IPS-11a (cell line): ENCODE measurements around the gene LMBR1L.
"Not testable (repeated sequence)": the region's sequence is repeated elsewhere in the genome, so short reads cannot be mapped to it uniquely, and the experiment has no call there.

Experiments used
- H3K4me3 ChIP-seq: one replicate; pipeline ENCODE4 v1.5.1; 2013; ENCODE audit warnings: low read depth, low read length, control low read depth

LMBR1L gene, protein sequence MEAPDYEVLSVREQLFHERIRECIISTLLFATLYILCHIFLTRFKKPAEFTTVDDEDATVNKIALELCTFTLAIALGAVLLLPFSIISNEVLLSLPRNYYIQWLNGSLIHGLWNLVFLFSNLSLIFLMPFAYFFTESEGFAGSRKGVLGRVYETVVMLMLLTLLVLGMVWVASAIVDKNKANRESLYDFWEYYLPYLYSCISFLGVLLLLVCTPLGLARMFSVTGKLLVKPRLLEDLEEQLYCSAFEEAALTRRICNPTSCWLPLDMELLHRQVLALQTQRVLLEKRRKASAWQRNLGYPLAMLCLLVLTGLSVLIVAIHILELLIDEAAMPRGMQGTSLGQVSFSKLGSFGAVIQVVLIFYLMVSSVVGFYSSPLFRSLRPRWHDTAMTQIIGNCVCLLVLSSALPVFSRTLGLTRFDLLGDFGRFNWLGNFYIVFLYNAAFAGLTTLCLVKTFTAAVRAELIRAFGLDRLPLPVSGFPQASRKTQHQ

DNA sequence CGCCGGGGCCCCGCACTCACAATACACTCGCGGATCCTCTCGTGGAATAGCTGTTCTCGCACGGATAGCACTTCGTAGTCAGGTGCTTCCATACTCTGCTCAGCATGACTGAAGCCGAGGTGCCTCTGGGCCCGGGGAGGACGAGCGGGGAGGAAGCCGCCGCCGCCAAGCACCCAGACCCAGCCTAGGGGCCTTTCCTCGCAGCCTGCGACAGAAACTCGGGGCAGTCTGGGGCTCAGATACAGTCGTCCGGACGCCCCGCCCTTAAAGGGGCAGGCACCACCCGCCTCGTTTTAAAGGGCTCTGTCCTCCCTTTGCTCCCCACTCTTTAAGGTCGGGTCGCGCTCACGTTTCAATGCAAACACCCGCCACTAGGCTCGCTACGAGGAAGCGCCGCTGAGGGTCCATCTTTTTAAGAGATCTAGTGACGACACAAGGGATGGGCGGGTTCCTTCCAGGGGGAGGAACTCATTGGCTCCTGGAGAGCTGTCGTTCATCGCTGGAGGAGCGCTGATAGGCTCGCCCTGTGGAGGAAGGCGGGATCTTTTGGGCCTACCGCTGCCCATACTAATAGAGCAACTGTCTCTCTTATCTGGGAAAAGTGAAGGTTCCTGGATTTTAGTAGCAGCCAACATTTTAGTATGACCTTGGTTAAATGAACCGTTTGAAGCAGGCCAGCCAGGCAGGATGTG, at the start of gene LMBR1L:
LMBR1L (minus strand) TSS at position 384 of the 692 bp plus-strand sequence; CDS start at position 92, 292 bp downstream.
- H3K4me3 ChIP-seq: peak within 1 kb of the TSS; percentile 90

DNA sequence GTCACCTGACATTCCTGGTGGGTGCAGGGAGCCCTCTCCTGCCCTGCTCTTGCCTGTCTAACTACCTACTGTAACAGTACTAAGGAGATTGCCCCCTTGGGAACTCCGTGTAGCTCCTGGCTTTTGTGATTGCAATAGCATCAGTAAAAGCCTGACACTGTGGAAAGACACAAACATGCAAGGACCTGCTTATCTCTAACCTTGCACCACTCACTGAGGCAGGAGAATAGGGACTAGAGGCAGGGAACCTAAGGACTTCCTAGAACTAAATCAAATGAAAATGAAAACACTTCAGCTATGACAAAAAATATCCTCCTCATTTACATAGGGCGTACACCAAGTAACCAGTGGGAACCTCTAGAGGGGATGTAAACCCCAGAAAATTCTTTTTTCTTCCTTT, 49.8 kb upstream of the LMBR1L start:
- H3K4me3 ChIP-seq: no peak overlapping the region

DNA sequence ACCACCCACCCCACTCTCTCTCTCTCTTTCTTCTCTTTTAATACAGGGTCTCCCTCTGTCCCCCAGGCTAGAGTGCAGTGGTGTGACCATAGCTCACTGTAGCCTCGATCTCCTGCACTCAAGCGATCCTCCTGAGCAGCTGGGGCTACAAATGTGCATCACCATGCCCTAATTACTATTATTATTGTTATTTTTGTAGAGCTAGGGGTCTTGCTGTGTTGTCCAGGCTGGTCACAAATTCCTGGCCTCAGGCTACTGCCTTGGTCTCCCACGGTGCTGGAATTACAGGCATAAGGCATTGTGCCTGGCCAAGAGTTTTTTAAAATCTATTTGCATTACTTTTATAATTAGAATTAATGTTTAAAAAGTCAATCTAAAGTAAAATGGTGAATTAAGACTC, 43.6 kb upstream of the LMBR1L start:
- H3K4me3 ChIP-seq: no peak overlapping the region

DNA sequence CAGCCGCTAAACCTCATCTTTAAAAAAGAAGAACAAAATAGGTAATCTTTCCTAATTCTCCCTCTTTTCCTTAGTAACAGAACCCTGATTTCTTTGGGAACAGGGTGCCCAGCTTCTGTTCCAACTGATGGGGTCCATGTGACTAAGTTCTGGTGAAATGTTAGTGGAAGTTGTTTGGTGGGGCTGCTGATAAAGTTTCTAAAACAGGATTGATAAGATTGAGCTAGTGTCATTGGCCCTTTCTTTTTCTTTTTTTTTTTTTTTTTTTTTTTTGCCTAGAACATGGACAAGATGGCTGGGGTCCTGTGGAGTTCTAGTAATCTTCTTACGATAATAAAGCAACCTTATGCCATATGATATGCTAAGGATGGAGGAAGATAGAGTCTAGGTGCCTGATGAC, 36.7 kb upstream of the LMBR1L start:
- H3K4me3 ChIP-seq: no peak overlapping the region

DNA sequence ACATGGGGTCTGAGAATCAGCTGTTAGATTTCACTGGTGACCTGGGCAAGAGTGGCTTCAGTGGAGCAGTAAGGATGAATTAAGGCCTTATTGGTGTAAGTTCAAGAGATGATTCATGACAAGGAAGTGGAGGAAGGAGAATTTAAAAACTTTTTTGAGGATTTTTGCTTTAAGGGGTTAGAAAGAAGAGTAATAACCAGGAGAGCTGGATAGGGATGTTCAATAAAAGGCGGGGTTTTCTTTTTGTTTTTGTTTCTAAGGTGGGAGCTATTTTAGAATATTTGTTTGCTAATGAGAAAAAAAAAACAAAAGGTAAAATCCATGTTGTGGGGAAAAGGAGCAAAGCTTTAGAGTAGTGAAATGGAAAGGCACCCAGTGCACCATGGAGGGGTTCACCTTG, 35.8 kb upstream of the LMBR1L start:
- no peak overlapping the region for H3K4me3 ChIP-seq

DNA sequence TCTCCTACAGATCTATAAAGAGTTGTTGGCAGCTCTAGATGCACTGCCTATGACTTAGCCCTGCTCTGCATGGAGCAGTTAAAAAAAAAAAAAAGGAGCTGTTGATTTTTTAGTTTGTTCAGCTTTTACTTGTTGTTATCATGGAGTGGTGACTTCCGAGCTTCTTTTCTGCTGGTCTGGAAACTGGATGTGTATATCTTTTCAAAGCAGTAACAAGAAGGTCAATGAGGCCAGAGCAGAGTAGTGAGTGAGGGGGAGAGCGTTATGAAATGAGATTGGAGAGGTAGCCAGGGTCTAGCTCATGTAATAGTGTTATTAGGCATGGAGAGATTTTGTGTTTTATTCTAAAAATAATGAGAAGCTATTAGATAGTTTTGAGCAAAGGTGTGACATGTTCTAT, 33.7 kb upstream of the LMBR1L start:
- no peak overlapping the region for H3K4me3 ChIP-seq

DNA sequence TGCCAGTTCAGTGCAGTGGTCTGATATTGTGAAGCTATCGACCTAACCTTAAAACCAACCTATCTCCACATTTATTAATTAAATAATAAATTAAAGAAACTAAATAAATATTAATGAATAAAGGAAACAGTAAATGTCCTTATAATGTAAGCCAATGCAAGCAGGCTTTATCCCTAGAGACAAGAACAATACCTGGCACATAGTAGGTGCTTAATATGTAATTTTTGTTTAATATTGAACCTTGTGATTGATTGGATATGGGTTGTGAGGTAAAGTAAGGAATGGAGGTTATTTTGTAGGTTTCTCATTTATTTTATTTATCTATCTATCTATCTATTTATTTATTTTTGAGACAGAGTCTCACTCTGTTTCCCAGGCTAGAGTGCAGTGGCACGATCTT, 28.4 kb upstream of the LMBR1L start:
- no peak overlapping the region for H3K4me3 ChIP-seq

DNA sequence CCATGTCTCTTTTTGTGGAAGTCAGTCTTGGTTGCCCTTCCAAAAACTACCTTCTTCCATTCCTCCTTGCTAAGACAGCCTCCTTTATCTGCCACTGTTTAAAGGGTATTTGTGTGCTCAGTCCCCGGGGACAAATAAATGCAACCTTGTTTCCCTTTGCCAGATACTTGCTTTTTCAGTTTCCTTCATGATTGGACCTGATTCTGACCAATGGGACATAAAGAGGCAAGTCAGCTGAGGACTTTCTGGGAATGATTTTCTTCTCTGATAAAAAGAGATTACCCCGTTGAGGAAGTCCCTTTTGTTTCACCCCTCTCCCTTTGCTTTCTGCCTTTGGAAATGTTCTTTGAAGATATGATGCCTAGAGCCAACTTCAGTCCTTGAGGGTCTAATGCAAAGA, 27.9 kb upstream of the LMBR1L start:
- H3K4me3 ChIP-seq: no peak overlapping the region

DNA sequence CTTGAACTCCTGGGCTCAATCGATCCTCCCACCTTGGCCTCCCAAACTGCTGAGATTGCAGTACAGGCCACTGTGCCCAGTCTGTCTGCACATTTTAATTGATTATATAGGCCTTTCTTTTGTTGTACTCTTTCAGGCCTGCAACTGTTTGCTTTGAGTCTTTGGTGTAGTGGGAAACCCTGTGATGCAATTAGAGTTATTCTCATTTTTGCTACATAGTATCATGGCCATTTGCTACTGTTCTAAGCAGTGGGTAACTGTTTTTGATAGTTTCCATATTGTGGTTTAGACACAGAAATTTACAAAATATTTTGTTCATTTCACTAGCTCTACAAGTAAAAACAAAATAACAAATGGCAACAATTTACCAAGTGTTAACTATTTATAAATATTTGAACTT, 26.8 kb upstream of the LMBR1L start:
- H3K4me3 ChIP-seq: no peak overlapping the region

DNA sequence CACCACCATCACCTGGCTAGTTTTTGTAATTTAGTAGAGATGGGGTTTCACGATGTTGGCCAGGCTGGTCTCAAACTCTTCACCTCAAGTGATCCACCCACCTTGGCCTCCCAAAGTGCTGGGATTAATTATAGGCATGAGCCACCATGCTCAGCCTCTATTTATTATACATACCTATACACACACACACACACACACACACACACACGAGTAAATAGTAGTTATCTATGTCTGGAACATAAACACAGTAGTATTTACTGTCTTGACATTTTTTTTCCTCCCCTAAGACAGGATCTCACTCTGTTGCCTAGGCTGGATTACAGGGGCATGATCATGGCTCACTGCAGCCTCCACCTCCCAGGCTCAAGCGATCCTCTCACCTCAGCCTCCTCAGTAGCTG, 26.4 kb upstream of the LMBR1L start:
- not testable (repeated sequence) for H3K4me3 ChIP-seq

DNA sequence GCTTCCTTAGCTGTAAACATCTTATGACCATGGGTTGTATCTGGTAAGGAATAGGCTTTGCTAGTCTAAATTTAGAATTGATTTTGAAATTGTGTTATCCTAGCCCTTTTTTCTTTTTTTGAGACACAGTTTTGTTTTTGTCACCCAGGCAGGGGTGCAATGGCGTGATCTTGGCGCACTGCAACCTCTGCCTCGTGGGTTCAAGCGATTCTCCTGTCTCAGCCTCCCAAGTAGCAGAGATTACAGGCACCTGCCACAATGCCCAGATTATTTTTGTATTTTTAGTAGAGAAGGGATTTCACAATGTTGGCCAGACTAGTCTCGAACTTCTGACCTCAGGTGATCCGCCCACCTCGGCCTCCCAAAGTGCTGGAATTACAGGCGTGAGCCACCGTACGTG, 22.9 kb upstream of the LMBR1L start:
- no peak overlapping the region for H3K4me3 ChIP-seq

DNA sequence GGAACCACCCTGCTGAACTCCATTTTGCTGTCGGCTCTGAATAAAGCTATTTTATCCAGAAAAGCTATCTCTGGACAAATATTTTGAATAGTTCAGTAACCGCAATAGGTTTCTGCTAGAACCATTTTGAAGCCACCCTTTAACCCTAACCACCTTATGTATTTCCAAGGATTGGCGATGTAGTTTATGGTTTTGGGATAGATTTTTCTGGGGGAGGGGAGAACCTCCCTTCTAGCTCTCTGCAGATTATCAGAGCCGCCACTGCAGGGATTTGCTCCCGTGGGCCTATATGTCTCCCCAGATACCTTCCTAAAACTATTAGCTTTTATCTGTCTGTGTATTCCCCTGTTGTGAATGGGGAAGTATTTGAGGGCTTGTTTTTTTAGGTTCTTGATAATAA, 22.4 kb upstream of the LMBR1L start:
- H3K4me3 ChIP-seq: no peak overlapping the region

DNA sequence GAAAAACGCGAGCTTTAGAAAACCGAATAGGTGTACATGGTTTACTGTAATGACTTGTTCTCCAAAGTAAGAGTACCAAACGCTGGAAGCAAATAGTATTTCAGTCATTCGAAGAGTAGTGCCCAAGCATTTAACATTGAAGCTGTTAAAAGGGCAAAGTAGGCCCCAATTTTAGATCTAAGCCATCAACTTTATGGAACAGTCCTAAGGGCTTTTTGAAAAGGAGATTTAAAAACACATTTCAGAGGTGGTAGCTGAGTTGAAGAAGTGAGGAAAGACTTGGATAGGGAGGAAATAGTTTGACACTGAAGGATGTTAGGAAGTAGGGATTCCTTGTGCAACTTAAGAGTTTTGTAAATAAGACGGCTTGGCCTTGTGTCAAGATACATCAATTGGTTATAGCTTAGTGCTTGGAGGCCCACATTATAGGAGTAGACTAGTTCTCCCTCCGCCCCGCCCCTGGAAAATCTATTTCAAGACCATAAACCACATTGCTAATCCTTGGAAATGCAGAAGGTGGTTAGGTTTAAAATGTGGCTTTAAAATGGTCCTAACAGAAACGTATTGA, 21.3 kb upstream of the LMBR1L start:
- peak overlapping the region; percentile 17 for H3K4me3 ChIP-seq

DNA sequence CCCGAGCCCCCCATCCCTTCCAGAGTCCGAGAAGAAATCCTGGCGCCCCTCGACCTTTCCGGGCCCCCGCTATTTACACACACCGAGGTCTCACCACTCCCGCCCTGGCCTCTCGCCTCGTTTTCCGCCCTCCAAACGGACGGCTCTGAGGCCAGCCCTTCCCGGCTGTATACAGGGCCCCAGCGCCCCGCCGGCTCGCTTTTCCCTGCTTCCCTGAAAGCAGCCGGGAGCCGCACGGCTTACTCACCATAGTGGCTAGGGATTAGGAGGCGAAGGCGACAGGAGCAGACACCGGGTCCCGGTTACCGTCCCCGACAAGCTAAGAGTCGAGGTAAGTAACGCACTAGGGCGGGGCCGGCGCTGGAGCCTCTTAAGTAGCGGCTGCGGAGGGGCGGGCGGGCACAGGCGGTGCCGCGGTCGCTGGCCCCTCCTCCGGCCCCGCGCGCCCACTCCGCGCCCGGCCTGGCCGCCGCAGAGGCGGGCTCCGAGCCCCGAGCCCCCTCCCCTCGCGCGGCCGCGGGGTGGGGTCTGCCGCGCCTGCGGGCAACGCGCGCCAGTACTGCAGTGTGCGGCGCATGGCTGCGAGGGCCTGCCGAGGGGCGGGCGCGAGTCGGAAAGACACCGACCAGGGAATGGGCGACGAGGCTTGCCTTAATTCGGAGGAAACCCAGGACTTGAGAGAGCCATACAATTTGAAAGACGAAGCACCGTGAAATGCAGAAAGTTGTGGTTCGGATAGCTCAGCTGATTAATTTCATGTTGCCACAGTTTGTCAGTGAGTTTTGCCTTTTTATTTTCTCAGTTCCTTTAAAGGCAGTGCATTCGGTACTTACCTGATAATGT, 20.6 kb upstream of the LMBR1L start, which contains the start of gene TUBA1B:
TUBA1B (minus strand) TSS at position 345 of the 843 bp plus-strand sequence; CDS start at position 250, 95 bp downstream.
- peak within 1 kb of the TSS; percentile 76 for H3K4me3 ChIP-seq

DNA sequence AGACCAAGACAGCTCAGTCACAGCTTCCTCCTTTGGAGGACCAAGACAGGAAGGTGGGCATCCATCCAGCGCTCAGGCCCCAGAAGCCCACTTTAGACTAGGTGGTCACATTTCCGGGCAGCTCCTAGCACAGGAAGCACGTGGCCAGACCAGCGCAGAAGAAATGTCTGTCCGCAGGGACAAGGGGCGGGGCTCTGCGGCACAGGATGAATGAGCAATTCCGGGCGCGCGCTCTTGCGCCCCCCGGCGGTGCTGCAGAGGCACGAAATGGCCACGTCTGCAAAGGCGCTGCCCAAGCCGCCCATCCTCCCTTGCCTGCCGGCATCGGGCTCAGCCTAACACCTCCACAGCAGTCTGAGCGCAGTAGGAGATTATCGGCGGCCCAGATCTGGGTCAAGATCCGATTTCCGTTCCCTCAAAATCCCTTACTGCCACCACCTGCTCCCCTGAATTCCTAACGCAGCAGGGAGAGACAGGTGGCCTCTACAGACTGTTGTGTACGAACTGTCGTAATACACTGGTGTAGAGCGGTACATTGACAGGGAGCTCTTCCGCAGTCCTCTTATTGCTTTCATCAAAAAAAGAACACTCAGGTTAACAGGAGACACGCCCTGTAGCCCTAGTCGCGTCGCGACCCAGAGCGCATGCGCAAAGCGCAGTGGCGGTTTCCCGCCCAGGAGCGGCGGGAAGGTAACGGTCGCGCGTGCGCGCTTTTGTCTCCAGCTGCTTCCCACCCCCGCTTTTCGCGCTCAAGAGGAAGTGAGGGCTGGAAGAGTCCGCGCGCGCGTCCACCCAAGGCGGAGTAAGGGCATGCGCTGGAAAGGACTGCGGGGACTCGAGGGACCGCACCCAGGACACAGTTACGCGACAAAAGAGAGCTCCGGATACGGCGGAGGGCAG, 19.8 kb upstream of the LMBR1L start:
- H3K4me3 ChIP-seq: peak overlapping the region; percentile 76

DNA sequence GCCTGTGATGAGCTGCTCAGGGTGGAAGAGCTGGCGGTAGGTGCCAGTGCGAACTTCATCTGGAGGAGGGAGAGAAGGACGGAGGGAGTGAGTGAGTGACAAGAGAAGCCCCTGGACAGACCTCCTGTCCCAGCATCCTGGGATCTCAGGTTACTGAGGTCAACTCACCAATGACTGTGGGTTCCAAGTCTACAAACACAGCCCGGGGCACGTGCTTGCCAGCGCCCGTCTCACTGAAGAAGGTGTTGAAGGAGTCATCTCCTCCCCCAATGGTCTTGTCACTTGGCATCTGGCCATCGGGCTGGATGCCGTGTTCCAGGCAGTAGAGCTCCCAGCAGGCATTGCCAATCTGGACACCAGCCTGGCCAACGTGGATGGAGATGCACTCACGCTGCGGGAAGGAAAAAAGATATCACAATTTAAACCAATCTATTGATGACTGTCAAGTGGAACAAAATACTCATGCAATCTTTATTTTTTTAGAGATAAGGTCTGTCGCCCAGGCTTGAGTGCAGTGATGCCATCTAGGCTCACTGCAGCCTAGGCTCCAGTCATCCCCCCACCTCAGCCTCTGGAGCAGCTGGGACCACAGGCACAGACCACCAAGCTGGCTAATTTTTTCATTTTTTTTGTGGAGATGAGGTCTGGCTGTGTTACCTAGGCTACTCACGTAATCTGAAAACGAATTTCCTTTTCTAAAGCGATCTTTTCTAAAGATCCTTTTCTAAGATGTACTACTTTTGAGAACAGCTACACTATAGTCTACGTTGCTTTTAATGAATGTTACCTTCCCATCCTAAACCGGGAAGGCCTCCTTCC, 18.9 kb upstream of the LMBR1L start:
- H3K4me3 ChIP-seq: peak overlapping the region; percentile 76

DNA sequence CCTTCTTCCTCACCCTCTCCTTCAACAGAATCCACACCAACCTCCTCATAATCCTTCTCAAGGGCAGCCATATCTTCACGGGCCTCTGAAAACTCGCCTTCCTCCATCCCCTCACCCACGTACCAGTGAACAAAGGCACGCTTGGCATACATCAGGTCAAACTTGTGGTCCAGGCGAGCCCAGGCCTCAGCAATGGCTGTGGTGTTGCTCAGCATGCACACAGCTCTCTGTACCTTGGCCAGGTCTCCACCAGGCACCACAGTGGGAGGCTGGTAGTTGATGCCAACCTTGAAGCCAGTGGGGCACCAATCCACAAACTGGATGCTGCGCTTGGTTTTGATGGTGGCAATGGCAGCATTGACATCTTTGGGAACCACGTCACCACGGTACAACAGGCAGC, 17.3 kb upstream of the LMBR1L start:
- not testable (repeated sequence) for H3K4me3 ChIP-seq

DNA sequence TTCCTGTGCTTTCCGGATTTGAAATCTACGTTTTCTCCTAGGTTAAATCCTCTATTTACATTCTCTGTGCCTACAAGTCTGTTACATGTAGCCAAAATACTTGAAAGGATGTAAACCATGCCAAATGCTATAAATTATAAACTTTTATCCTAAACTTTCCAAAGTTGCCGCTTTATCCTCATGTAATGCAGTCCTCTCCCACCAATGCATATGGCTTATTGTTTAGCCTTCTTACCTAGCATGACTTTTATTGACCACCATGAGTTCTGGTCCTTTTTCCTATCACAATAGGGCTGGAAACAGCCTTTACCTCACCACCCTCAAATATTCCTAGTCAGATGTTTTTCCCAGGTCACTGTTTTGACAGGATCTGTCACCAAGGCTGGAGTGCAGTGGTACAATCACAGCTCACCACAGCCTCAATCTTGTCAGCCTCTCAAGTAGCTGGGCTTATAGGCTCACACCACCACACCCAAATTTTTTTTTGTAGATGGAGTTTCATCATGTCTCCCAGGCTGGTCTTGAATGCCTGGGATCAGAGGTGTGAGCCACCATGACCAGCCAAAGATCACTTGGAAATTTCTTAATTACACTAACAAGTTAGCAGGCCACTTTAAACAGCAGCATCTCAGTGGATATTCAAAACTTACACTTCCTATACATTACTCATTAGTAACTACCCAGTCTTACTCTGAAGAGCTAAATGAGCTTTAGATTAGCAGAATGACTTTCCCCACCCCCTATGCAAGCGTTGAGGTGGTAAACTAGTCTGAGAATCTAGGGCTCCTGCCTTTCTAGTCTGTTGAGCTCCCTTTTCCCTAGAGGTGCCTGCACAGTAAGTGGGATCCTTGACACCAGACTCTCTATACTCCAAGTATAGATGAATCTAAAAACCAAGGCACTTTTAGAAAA, 16.5 kb upstream of the LMBR1L start:
- no peak overlapping the region for H3K4me3 ChIP-seq
